Breast epithelium (tissue), 3 donors: ENCODE results near the gene RPE65.

Experiments used
- CTCF ChIP-seq, 3 donors: fragments of 450-650 bp; IDR thresholded peaks; one replicate each; pipeline ENCODE4 v1.5.1; 2016 to 2017; ENCODE audit warnings: antibody characterized with exemption in 3 of 3, mild to moderate bottlenecking in 3 of 3, moderate library complexity in 3 of 3
- POLR2AphosphoS5 ChIP-seq, 3 donors: sonication (generic); formaldehyde crosslinking; IDR thresholded peaks; one replicate each; pipeline ENCODE4 v1.6.1; 2017; ENCODE audit warnings: antibody characterized with exemption in 3 of 3

DNA sequence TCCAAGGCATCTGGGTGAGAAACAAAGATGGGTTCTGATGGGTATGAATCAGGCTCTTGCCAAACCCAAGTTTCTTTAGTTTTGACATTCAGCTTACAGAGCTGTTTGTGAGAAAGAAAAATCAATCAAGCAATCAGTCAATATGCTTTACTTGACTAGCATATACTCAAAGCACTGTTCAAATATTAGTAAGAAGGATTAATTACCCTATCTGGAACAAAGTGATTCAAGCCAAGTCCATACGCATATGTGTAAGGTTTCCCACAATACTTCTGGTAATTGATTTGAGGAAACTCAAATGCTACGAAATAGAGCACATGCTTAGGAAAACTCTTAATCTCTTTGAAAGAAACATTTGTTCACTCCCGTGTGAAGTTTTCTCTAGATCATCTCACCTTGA, 18.7 kb downstream of the RPE65 start:
- no peak for TF ChIP-seq POLR2AphosphoS5 (IDR thresholded peaks at IDR 0.05)
- TF ChIP-seq CTCF (IDR thresholded peaks at IDR 0.05) = no peak
